IgD-negative memory B cell (primary cell): ENCODE measurements around the gene IL31RA. TPM values are rescaled to one million over a fixed set of nuclear protein-coding genes. Genes with fewer than 3 reads are reported as not detected.
"Not testable (repeated sequence)": the region's sequence is repeated elsewhere in the genome, so short reads cannot be mapped to it uniquely, and the experiment has no call there.

Experiments used
- H3K27ac Mint-ChIP-seq, 3 donors: one replicate each; pipeline ENCODE4 v1.8.0; 2020 to 2022; ENCODE audit warnings: mild to moderate bottlenecking in 3 of 3, mixed read lengths in 3 of 3, moderate library complexity in 1 of 3
- H3K27me3 Mint-ChIP-seq: one replicate; pipeline ENCODE4 v1.8.0; 2021; ENCODE audit warnings: mixed read lengths
- H3K36me3 Mint-ChIP-seq: one replicate; pipeline ENCODE4 v1.8.0; 2020; ENCODE audit warnings: mild to moderate bottlenecking, mixed read lengths
- H3K4me1 Mint-ChIP-seq, 3 donors: one replicate each; pipeline ENCODE4 v1.8.0; 2020 to 2022; ENCODE audit warnings: mixed read lengths in 3 of 3, mild to moderate bottlenecking in 1 of 3
- H3K4me3 Mint-ChIP-seq, 4 donors: one replicate each; pipeline ENCODE4 v1.8.0; 2020 to 2022; ENCODE audit warnings: mild to moderate bottlenecking in 4 of 4, mixed read lengths in 4 of 4, moderate library complexity in 3 of 4
- H3K9me3 Mint-ChIP-seq, 3 donors: one replicate each; pipeline ENCODE4 v1.8.0; 2020 to 2021; ENCODE audit warnings: mixed read lengths in 3 of 3, mild to moderate bottlenecking in 1 of 3
- polyA plus RNA-seq: library from polyadenylated mRNA; unstranded; fragments of 300-500 nt; fragmentation: Illumina TruSeq; gene quantifications from one replicate; pipeline ENCODE4 v1.2.3, GENCODE V29; 2021

The IL31RA gene
- not detected for polyA plus RNA-seq

GRCh38 chr5:55850839-55851674, at the start of gene IL31RA:
TSS of gene IL31RA (plus strand) at chr5:55851357. CDS start at chr5:55851571, 214 bp downstream.
- no peak within 1 kb of the TSS for H3K4me3 Mint-ChIP-seq
- H3K27me3 Mint-ChIP-seq: peaks cover 15% of the 10 kb centered on the region
- peaks cover 0 to 4% (median 0%) of the 10 kb centered on the region in 3 donors for H3K9me3 Mint-ChIP-seq
- H3K27ac Mint-ChIP-seq: no peak within 1 kb of the TSS
- no peaks in the 10 kb centered on the region for H3K4me1 Mint-ChIP-seq
- H3K36me3 Mint-ChIP-seq: no peaks in the 10 kb centered on the region

GRCh38 chr5:55808814-55809213, 42.3 kb upstream of the IL31RA start:
- H3K36me3 Mint-ChIP-seq, H3K9me3 Mint-ChIP-seq, H3K27me3 Mint-ChIP-seq, H3K4me1 Mint-ChIP-seq, H3K27ac Mint-ChIP-seq: not testable (repeated sequence)
- peak overlapping the region in 1 of 4 donors; percentile 33 for H3K4me3 Mint-ChIP-seq

- H3K9me3 Mint-ChIP-seq, H3K4me1 Mint-ChIP-seq, H3K27ac Mint-ChIP-seq, H3K36me3 Mint-ChIP-seq, H3K4me3 Mint-ChIP-seq, H3K27me3 Mint-ChIP-seq: not testable (repeated sequence)
Observed at GRCh38 chr5:55815939-55816338, 35.2 kb upstream of the IL31RA start.

GRCh38 chr5:55816342-55816741, 34.8 kb upstream of the IL31RA start:
- no peak overlapping the region for H3K27ac Mint-ChIP-seq
- H3K36me3 Mint-ChIP-seq: peaks cover 2% of the 10 kb centered on the region
- H3K4me1 Mint-ChIP-seq: no peaks in the 10 kb centered on the region
- H3K9me3 Mint-ChIP-seq: no peaks in the 10 kb centered on the region
- no peak overlapping the region for H3K4me3 Mint-ChIP-seq
- H3K27me3 Mint-ChIP-seq: peaks cover 12% of the 10 kb centered on the region

- Mint-ChIP-seq H3K27ac (no peak overlapping the region), H3K36me3 (peaks cover 2% of the 10 kb centered on the region), H3K27me3 (peaks cover 16% of the 10 kb centered on the region), H3K9me3 (no peaks in the 10 kb centered on the region), H3K4me3 (no peak overlapping the region), H3K4me1 (peaks cover 0 to 1% (median 0%) of the 10 kb centered on the region in 3 donors)
Observed at GRCh38 chr5:55817030-55817429, 34.1 kb upstream of the IL31RA start.

GRCh38 chr5:55820488-55820887, 30.7 kb upstream of the IL31RA start:
- Mint-ChIP-seq H3K27ac (no peak overlapping the region), H3K9me3 (peaks cover 0 to 4% (median 0%) of the 10 kb centered on the region in 3 donors), H3K4me1 (peaks cover 0 to 4% (median 0%) of the 10 kb centered on the region in 3 donors), H3K4me3 (no peak overlapping the region), H3K27me3 (peaks cover 31% of the 10 kb centered on the region), H3K36me3 (no peaks in the 10 kb centered on the region)

GRCh38 chr5:55821731-55822512, 29.2 kb upstream of the IL31RA start:
- H3K4me3 Mint-ChIP-seq: peak overlapping the region in 1 of 4 donors; percentile 39
- no peak overlapping the region for H3K27ac Mint-ChIP-seq
- peaks cover 31% of the 10 kb centered on the region for H3K27me3 Mint-ChIP-seq
- H3K9me3 Mint-ChIP-seq: peaks cover 0 to 4% (median 0%) of the 10 kb centered on the region in 3 donors
- H3K36me3 Mint-ChIP-seq: no peaks in the 10 kb centered on the region
- peaks cover 0 to 4% (median 0%) of the 10 kb centered on the region in 3 donors for H3K4me1 Mint-ChIP-seq

- no peak overlapping the region for H3K4me3 Mint-ChIP-seq
- H3K27ac Mint-ChIP-seq: no peak overlapping the region
- peaks cover 31% of the 10 kb centered on the region for H3K27me3 Mint-ChIP-seq
- peaks cover 0 to 4% (median 0%) of the 10 kb centered on the region in 3 donors for H3K4me1 Mint-ChIP-seq
- no peaks in the 10 kb centered on the region for H3K36me3 Mint-ChIP-seq
- H3K9me3 Mint-ChIP-seq: peaks cover 0 to 4% (median 0%) of the 10 kb centered on the region in 3 donors
Observed at GRCh38 chr5:55823151-55823796, 27.9 kb upstream of the IL31RA start.

- Mint-ChIP-seq H3K4me3 (no peak overlapping the region), H3K36me3 (peaks cover 2% of the 10 kb centered on the region), H3K9me3 (no peaks in the 10 kb centered on the region), H3K27ac (no peak overlapping the region), H3K27me3 (peaks cover 9% of the 10 kb centered on the region), H3K4me1 (no peaks in the 10 kb centered on the region)
Observed at GRCh38 chr5:55829956-55830355, 21.2 kb upstream of the IL31RA start.

- Mint-ChIP-seq H3K4me3 (no peak overlapping the region), H3K27ac (no peak overlapping the region), H3K9me3 (no peaks in the 10 kb centered on the region), H3K36me3 (peaks cover 4% of the 10 kb centered on the region), H3K4me1 (no peaks in the 10 kb centered on the region), H3K27me3 (peaks cover 6% of the 10 kb centered on the region)
Observed at GRCh38 chr5:55832446-55832845, 18.7 kb upstream of the IL31RA start.

- Mint-ChIP-seq H3K27me3 (peaks cover 2% of the 10 kb centered on the region), H3K27ac (no peak overlapping the region), H3K36me3 (peaks cover 4% of the 10 kb centered on the region), H3K4me1 (no peaks in the 10 kb centered on the region), H3K9me3 (no peaks in the 10 kb centered on the region), H3K4me3 (no peak overlapping the region)
Observed at GRCh38 chr5:55836191-55836590, 15.0 kb upstream of the IL31RA start.

- H3K4me3 Mint-ChIP-seq: no peak overlapping the region
- peaks cover 2 to 14% (median 7%) of the 10 kb centered on the region in 3 donors for H3K9me3 Mint-ChIP-seq
- no peak overlapping the region for H3K27ac Mint-ChIP-seq
- H3K27me3 Mint-ChIP-seq: peaks cover 11% of the 10 kb centered on the region
- H3K36me3 Mint-ChIP-seq: no peaks in the 10 kb centered on the region
- no peaks in the 10 kb centered on the region for H3K4me1 Mint-ChIP-seq
Observed at GRCh38 chr5:55841976-55842375, 9.2 kb upstream of the IL31RA start.

GRCh38 chr5:55847837-55848236, 3.3 kb upstream of the IL31RA start:
- H3K4me3 Mint-ChIP-seq: no peak overlapping the region
- no peak overlapping the region for H3K27ac Mint-ChIP-seq
- no peaks in the 10 kb centered on the region for H3K4me1 Mint-ChIP-seq
- H3K36me3 Mint-ChIP-seq: no peaks in the 10 kb centered on the region
- H3K9me3 Mint-ChIP-seq: peaks cover 2 to 12% (median 9%) of the 10 kb centered on the region in 3 donors
- peaks cover 17% of the 10 kb centered on the region for H3K27me3 Mint-ChIP-seq

GRCh38 chr5:55848783-55849182, 2.4 kb upstream of the IL31RA start:
- no peaks in the 10 kb centered on the region for H3K4me1 Mint-ChIP-seq
- no peaks in the 10 kb centered on the region for H3K36me3 Mint-ChIP-seq
- H3K4me3 Mint-ChIP-seq: no peak overlapping the region
- H3K27me3 Mint-ChIP-seq: peaks cover 19% of the 10 kb centered on the region
- no peak overlapping the region for H3K27ac Mint-ChIP-seq
- peaks cover 2 to 7% (median 4%) of the 10 kb centered on the region in 3 donors for H3K9me3 Mint-ChIP-seq

GRCh38 chr5:55851675-55851979, 470 bp downstream of the IL31RA start:
- Mint-ChIP-seq H3K36me3 (no peaks in the 10 kb centered on the region), H3K27ac (no peak overlapping the region), H3K4me1 (no peaks in the 10 kb centered on the region), H3K9me3 (peaks cover 0 to 1% (median 0%) of the 10 kb centered on the region in 3 donors), H3K27me3 (peaks cover 13% of the 10 kb centered on the region), H3K4me3 (no peak overlapping the region)
